ENCODE measurements around the gene ALDH3B2.

- TF ChIP-seq RFX5 (IDR thresholded peaks at IDR 0.05; ENCODE audit: borderline replicate concordance, low read depth, low read length) (no peak), BRCA1 (IDR thresholded peaks at IDR 0.05; ENCODE audit: low read depth, low read length) (no peak), EP300 (IDR thresholded peaks at IDR 0.05; ENCODE audit: borderline replicate concordance in 1 of 2, low read depth in 2 of 2, low read length in 2 of 2) (no peak), CTCF (IDR thresholded peaks at IDR 0.05; ENCODE audit: control extremely low read depth in 1 of 3, insufficient read depth in 1 of 3, low read depth in 1 of 3, low read length in 3 of 3) (no peak), YY1 (IDR thresholded peaks at IDR 0.05; ENCODE audit: low read depth, low read length) (no peak), TAF1 (IDR thresholded peaks at IDR 0.05; ENCODE audit: low read depth, low read length) (no peak), SIN3A (conservative IDR thresholded peaks at IDR 0.05 in 1 of 2, IDR thresholded peaks at IDR 0.05 in 1 of 2; ENCODE audit: low read depth in 1 of 2, low read length in 2 of 2) (no peak), POLR2AphosphoS5 (IDR thresholded peaks at IDR 0.05; ENCODE audit: low read depth, low read length) (no peak), CEBPB (IDR thresholded peaks at IDR 0.05; ENCODE audit: low read depth, low read length) (no peak), CHD7 (IDR thresholded peaks at IDR 0.05; ENCODE audit: insufficient replicate concordance, low read length) (no peak), POLR2A (IDR thresholded peaks at IDR 0.05; ENCODE audit: control extremely low read depth in 1 of 2, low read depth in 2 of 2, low read length in 2 of 2) (no peak), SP4 (IDR thresholded peaks at IDR 0.05; ENCODE audit: low read length) (no peak), GABPA (IDR thresholded peaks at IDR 0.05; ENCODE audit: borderline replicate concordance, insufficient read depth, low read length) (no peak), SRF (IDR thresholded peaks at IDR 0.05; ENCODE audit: low read depth, low read length) (no peak)
Measured at GRCh38 chr11:67687986-67688385, 13.6 kb upstream of the ALDH3B2 start.

Measured in H1 (cell line).